Measurements from ENCODE around the gene GLT8D2. TPM values are rescaled to one million over a fixed set of nuclear protein-coding genes. Genes with fewer than 3 reads are reported as not detected.

Gene GLT8D2
- total and polyA plus RNA-seq, 2 experiments from 2014 or later = 24.8 to 29.2 TPM

- WGBS (ENCODE audit: low lambda C conversion rate, missing lambda C conversion rate) = 55% methylated on average over 2 of the region's 3 CpGs
- no peaks in the 10 kb centered on the region for H3K9me3 ChIP-seq (ENCODE audit: low read depth)
Measured at GRCh38 chr12:104006929-104007328, 43.1 kb downstream of the GLT8D2 start.

GRCh38 chr12:104003596-104003995 is 46.4 kb downstream of the GLT8D2 start:
- TF ChIP-seq EZH2 (IDR thresholded peaks at IDR 0.05; ENCODE audit: borderline replicate concordance) = no peak
- H4K20me1 ChIP-seq (ENCODE audit: insufficient read depth, poor library complexity, severe bottlenecking) = no peaks in the 10 kb centered on the region
- H3K36me3 ChIP-seq (replicated peaks; ENCODE audit: insufficient read depth, low read depth) = no peaks in the 10 kb centered on the region
- no peak overlapping the region for H3K4me3 ChIP-seq
- 81% methylated on average over 2 of the region's 2 CpGs for WGBS (ENCODE audit: low lambda C conversion rate, missing lambda C conversion rate)
- no peak for DNase-seq (ENCODE audit: low spot score)
- H3K27ac ChIP-seq = no peak overlapping the region
- no peaks in the 10 kb centered on the region for H3K27me3 ChIP-seq
- H3K4me1 ChIP-seq (ENCODE audit: insufficient read depth) = no peaks in the 10 kb centered on the region
- H3K9me3 ChIP-seq (ENCODE audit: low read depth) = no peaks in the 10 kb centered on the region
- H2AFZ ChIP-seq = no peak overlapping the region
- no peak overlapping the region for H3K4me2 ChIP-seq
- no peaks in the 10 kb centered on the region for H3K79me2 ChIP-seq
- H3K9me2 ChIP-seq (replicated peaks; ENCODE audit: insufficient read depth) = no peaks in the 10 kb centered on the region

More at GRCh38 chr12:104006929-104007328, 43.1 kb downstream of the GLT8D2 start:
- Histone ChIP-seq H4K20me1 (ENCODE audit: insufficient read depth, poor library complexity, severe bottlenecking) (no peaks in the 10 kb centered on the region), H3K4me1 (ENCODE audit: insufficient read depth) (no peaks in the 10 kb centered on the region), H3K9me2 (replicated peaks; ENCODE audit: insufficient read depth) (no peaks in the 10 kb centered on the region), H3K79me2 (no peaks in the 10 kb centered on the region), H3K4me2 (no peak overlapping the region), H3K4me3 (no peak overlapping the region), H3K27me3 (no peaks in the 10 kb centered on the region), H2AFZ (no peak overlapping the region), H3K36me3 (replicated peaks; ENCODE audit: insufficient read depth, low read depth) (no peaks in the 10 kb centered on the region), H3K27ac (no peak overlapping the region)
- no peak for DNase-seq (ENCODE audit: low spot score)
- TF ChIP-seq EZH2phosphoT487 (IDR thresholded peaks at IDR 0.05; ENCODE audit: low read depth, severe bottlenecking, unreplicated experiment) (no peak), CTCF (IDR thresholded peaks at IDR 0.05; ENCODE audit: poor library complexity) (no peak), EZH2 (IDR thresholded peaks at IDR 0.05; ENCODE audit: borderline replicate concordance) (no peak)

GRCh38 chr12:104002686-104003085 is 47.3 kb downstream of the GLT8D2 start:
- 95% methylated on average over 3 of the region's 3 CpGs for WGBS (ENCODE audit: low lambda C conversion rate, missing lambda C conversion rate)
- Histone ChIP-seq H3K4me2 (no peak overlapping the region), H3K27ac (no peak overlapping the region), H3K9me2 (replicated peaks; ENCODE audit: insufficient read depth) (no peaks in the 10 kb centered on the region), H3K9me3 (ENCODE audit: low read depth) (no peaks in the 10 kb centered on the region), H3K27me3 (no peaks in the 10 kb centered on the region), H3K4me1 (ENCODE audit: insufficient read depth) (no peaks in the 10 kb centered on the region), H3K36me3 (replicated peaks; ENCODE audit: insufficient read depth, low read depth) (no peaks in the 10 kb centered on the region), H3K79me2 (no peaks in the 10 kb centered on the region), H3K4me3 (no peak overlapping the region), H2AFZ (no peak overlapping the region), H4K20me1 (ENCODE audit: insufficient read depth, poor library complexity, severe bottlenecking) (no peaks in the 10 kb centered on the region)
- no peak for DNase-seq (ENCODE audit: low spot score)
- TF ChIP-seq EZH2phosphoT487 (IDR thresholded peaks at IDR 0.05; ENCODE audit: low read depth, severe bottlenecking, unreplicated experiment) = no peak
- no peak for TF ChIP-seq CTCF (IDR thresholded peaks at IDR 0.05; ENCODE audit: poor library complexity)
- TF ChIP-seq EZH2 (IDR thresholded peaks at IDR 0.05; ENCODE audit: borderline replicate concordance) = no peak

GRCh38 chr12:104000807-104001434 is 49.1 kb downstream of the GLT8D2 start:
- 75% methylated on average over 3 of the region's 3 CpGs for WGBS (ENCODE audit: low lambda C conversion rate, missing lambda C conversion rate)
- Histone ChIP-seq H3K27me3 (no peaks in the 10 kb centered on the region), H3K36me3 (replicated peaks; ENCODE audit: insufficient read depth, low read depth) (no peaks in the 10 kb centered on the region), H3K9me3 (ENCODE audit: low read depth) (no peaks in the 10 kb centered on the region), H3K4me3 (no peak overlapping the region), H2AFZ (no peak overlapping the region), H3K27ac (no peak overlapping the region), H4K20me1 (ENCODE audit: insufficient read depth, poor library complexity, severe bottlenecking) (no peaks in the 10 kb centered on the region), H3K4me2 (no peak overlapping the region), H3K9me2 (replicated peaks; ENCODE audit: insufficient read depth) (no peaks in the 10 kb centered on the region), H3K79me2 (no peaks in the 10 kb centered on the region), H3K4me1 (ENCODE audit: insufficient read depth) (no peaks in the 10 kb centered on the region)
- TF ChIP-seq EZH2 (IDR thresholded peaks at IDR 0.05; ENCODE audit: borderline replicate concordance) (no peak), CTCF (IDR thresholded peaks at IDR 0.05; ENCODE audit: poor library complexity) (no peak), EZH2phosphoT487 (IDR thresholded peaks at IDR 0.05; ENCODE audit: low read depth, severe bottlenecking, unreplicated experiment) (no peak)
- DNase-seq (ENCODE audit: low spot score) = no peak
